T1000 (cell line): ENCODE data around the gene GDAP2.
A peak's percentile ranks its signal among the peaks of the same experiment; 100 is the strongest.
"Not testable (repeated sequence)": the region's sequence is repeated elsewhere in the genome, so short reads cannot be mapped to it uniquely, and the experiment has no call there.

ENCODE experiments used
- DNase-seq: peaks from one replicate; lab custom pipeline; 2025; ENCODE audit warnings: mixed read lengths; lab: John Stamatoyannopoulos, UW

Gene GDAP2

GRCh38 chr1:117899801-117900200, 29.6 kb downstream of the GDAP2 start:
- no peak for DNase-seq

- DNase-seq: no peak
Observed at GRCh38 chr1:117897551-117897950, 31.9 kb downstream of the GDAP2 start.

- peak; percentile 42 for DNase-seq
Observed at GRCh38 chr1:117895482-117896114, 33.8 kb downstream of the GDAP2 start.

- no peak for DNase-seq
Observed at GRCh38 chr1:117894078-117894477, 35.3 kb downstream of the GDAP2 start.

GRCh38 chr1:117892512-117892911, 36.9 kb downstream of the GDAP2 start:
- DNase-seq: no peak

GRCh38 chr1:117890452-117890851, 39.0 kb downstream of the GDAP2 start:
- no peak for DNase-seq

- no peak for DNase-seq
Observed at GRCh38 chr1:117886101-117886795, 43.2 kb downstream of the GDAP2 start.

GRCh38 chr1:117883616-117884015, 45.8 kb downstream of the GDAP2 start:
- DNase-seq: no peak

- no peak for DNase-seq
Observed at GRCh38 chr1:117879284-117879683, 50.1 kb downstream of the GDAP2 start.

- no peak for DNase-seq
Observed at GRCh38 chr1:117877823-117878222, 51.6 kb downstream of the GDAP2 start.

GRCh38 chr1:117871013-117871412, 58.4 kb downstream of the GDAP2 start:
- DNase-seq: no peak

- no peak for DNase-seq
Observed at GRCh38 chr1:117861694-117862093, 67.7 kb downstream of the GDAP2 start.

GRCh38 chr1:117860896-117861610, 68.4 kb downstream of the GDAP2 start:
- DNase-seq: no peak

GRCh38 chr1:117859901-117860300, 69.5 kb downstream of the GDAP2 start:
- DNase-seq: no peak

GRCh38 chr1:117857418-117857817, 72.0 kb downstream of the GDAP2 start:
- no peak for DNase-seq

- DNase-seq: no peak
Observed at GRCh38 chr1:117852853-117853553, 76.4 kb downstream of the GDAP2 start.

GRCh38 chr1:117851687-117852086, 77.7 kb downstream of the GDAP2 start:
- no peak for DNase-seq

GRCh38 chr1:117846674-117847425, 82.6 kb downstream of the GDAP2 start:
- no peak for DNase-seq

- not testable (repeated sequence) for DNase-seq
Observed at GRCh38 chr1:117844478-117844877, 84.9 kb downstream of the GDAP2 start.

- DNase-seq: no peak
Observed at GRCh38 chr1:117843791-117844190, 85.6 kb downstream of the GDAP2 start.

- peak; percentile 9 for DNase-seq
Observed at GRCh38 chr1:117842408-117843170, 86.8 kb downstream of the GDAP2 start.
